HUDEP-2 (cell line): Measurements from ENCODE around the gene RCSD1.
"Not testable (repeated sequence)": the region's sequence is repeated elsewhere in the genome, so short reads cannot be mapped to it uniquely, and the experiment has no call there.

Source experiments
- DNase-seq, 76 experiments: peaks; one replicate each; lab custom pipeline; 2025; ENCODE audit not compliant: unreplicated experiment in 76 of 76; lab: John Stamatoyannopoulos, UW

RCSD1 gene, protein sequence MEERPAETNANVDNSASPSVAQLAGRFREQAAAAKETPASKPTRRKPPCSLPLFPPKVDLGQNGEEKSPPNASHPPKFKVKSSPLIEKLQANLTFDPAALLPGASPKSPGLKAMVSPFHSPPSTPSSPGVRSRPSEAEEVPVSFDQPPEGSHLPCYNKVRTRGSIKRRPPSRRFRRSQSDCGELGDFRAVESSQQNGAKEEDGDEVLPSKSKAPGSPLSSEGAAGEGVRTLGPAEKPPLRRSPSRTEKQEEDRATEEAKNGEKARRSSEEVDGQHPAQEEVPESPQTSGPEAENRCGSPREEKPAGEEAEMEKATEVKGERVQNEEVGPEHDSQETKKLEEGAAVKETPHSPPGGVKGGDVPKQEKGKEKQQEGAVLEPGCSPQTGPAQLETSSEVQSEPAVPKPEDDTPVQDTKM

DNA sequence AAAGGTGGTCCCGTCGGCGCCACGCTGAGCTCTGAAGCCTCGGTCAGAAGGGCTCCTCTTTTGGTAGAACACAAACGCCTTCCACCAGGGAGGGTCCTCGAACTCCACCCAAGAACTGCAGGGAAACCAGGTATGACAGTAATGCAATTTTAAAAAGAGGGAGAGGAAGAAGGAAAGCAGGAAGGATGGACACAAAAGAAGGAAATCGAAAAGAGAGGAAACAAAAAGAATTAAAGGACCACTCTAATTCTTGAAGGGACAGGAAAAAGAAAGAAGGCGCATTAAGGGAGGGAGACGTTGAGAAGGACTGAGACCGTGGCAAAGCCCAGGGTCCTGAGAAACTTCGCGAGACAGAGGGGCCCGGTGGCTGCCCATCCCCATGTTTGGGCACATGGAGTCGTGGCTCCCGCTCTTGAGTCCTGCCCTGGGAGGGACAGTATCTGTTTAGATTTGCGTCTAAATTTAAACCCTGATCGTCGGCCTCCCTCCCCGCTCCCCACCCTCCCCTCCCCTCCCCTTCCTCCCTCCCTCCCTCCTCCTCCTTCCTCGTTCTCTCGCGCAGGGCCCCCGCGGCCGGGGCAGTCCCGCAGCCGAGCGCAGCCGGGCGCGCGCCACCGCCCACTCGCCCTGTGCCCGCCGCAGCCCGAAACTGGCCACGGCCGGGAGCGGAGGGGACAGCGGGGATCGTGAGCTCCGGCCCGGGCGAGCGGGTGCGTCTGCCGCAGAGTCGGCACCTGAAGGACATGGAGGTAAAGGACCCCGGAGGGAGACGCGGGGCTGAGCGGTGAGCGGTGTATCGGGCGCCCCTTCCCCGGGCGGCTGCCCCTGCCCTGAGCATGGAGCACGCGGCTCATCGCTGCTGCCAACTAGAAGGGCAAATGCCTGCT is at the start of gene RCSD1:
RCSD1 (plus strand) TSS at position 552 of the 887 bp plus-strand sequence; CDS start at position 744, 192 bp downstream.
- peak in 67 of 76 experiments; percentile 10 to 74 (median 50) for DNase-seq

DNA sequence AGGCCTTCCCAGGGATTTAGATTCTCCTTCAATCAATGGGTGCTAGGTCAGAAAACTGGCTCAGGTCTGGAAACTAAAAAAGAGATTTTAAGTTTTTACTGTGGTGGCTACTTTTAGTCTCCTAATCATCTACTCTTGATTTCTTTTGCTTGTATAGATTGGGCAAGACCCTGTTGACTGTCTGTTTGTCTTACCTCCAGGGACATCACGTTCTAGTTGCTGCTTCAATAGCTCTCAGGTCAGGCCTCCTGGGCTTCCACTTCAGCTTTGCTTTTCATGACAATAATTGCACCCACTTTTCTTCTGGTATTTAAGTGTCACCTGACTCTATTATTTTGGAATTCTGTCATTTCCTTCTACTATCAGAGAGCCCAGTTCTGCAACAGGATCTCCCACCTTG is 48.0 kb upstream of the RCSD1 start:
- DNase-seq: no peak

DNA sequence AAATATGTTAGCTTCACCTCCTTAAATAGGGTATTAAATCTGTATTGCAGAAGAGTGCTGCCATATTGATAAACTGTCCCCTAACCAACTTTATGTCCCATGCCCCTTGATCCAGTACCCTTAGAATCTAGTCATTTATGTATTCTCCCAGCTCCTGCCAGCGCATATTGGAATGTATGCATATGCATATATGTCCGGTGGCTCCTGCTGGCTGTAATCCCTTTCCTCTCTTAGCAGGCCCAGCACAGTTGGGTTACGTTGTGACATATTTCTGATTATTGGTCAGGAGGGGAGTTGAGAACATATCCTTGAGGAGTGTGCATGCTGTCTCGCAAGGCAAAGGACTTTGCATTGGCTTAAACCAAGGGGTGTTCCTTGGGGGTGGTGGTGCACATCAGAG is 47.3 kb upstream of the RCSD1 start:
- no peak for DNase-seq

DNA sequence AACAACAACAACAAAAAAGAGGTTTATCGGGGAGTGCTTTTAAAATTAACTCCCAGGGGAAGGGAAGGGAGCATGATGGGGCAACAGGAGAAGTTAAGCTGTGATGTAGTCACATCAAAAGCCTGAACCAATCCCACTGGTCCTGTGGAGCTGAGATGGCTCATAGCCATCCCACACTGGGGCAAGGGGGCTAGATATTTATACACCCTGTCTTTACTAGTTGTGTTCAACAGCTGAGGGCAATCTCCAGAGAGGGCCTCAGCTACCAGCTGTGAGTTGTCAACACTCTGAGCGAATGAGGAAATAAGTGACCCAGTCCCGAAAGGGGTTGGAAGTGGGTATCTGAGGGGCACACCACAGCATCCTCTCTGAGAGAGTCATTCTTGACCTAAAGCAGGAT is 45.5 kb upstream of the RCSD1 start:
- no peak for DNase-seq

DNA sequence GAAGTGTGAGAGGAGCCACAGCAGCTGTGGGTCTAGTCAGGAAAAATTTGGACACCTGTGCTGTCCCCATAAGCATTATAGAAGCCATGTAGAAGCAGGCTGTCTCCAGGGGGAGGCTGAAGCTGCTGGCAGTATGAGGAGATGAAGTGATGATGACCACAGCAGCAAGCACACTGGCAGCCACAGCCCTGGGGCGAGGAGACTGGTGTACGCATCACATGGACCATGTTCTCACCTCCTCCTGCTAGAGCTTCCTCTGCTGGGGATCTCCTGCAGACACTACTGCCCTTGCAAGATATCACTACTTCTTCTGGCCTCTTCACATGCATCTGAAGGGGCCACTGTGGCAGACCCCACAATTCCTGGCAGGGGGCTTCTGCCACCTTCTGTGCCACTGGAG is 42.7 kb upstream of the RCSD1 start:
- no peak for DNase-seq

DNA sequence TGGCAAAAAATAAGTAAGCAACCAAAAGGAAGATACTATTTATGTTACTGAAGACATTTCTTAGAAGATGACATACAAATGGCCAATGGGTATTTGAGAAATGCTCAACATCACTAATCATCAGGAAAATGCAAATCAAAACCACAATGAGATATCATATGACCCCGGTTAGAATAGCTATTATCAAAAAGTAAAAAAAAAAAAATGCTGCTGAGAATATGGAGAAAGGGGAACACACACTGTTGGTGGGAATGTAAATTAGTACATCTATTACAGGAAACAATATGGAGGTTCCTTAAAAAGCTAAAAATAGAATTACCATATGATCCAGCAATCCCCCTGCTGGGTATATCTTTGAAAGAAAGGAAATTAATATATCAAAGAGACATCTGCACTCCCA is 42.2 kb upstream of the RCSD1 start:
- DNase-seq: no peak

DNA sequence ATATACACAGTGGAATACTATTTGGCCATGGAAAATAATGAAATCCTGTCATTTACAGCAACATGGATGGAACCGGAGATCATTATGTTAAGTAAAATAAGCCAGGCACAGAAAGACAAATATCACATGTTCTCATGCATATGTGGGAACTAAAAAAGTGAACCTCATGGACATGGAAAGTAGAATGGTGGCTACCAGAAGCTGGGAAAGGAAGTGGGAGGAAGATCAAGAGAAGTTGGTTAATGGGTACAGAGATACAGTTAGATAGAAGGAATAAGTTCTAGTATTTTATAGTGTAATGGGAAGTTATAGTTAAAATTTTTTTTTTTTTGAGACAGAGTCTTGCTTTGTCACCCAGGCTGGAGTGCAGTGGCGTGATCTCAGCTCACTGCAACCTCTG is 41.7 kb upstream of the RCSD1 start:
- no peak for DNase-seq

DNA sequence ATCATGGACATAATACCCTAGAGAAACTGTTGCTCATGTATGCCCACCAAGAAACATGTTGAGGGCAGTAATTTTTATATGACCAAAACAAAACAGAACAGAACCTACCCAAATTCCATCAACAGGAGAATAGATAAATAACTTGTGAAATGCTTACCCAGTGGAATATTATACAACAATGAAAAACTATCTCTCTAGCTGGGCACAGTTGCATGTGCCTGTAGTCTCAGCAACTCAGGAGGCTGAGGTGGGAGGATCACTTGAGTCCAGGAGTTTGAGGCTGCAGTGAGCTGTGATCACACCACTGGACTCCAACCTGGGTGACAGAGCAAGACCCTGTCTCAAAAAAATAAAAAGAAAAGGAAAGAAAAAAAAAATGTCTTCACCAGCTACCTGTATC is 37.6 kb upstream of the RCSD1 start:
- no peak for DNase-seq

DNA sequence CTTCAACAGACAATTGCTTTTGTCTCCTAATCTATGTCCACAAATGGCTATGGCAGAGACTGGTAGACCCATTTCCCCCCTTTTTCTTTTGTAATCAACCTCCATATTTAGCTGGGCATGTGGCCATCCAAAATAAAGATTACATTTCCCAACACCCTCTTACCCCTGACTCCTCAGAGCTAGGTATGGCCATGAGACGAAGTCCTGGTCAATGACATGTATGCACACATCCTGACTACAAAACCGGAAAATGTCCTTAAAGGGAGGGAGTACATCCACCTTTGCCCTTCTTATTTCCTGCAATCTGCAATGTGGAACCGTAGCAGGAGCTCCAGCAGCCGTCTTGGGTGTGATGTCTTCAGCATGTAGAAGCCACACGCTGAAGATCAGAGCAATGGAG is 36.2 kb upstream of the RCSD1 start:
- no peak for DNase-seq

DNA sequence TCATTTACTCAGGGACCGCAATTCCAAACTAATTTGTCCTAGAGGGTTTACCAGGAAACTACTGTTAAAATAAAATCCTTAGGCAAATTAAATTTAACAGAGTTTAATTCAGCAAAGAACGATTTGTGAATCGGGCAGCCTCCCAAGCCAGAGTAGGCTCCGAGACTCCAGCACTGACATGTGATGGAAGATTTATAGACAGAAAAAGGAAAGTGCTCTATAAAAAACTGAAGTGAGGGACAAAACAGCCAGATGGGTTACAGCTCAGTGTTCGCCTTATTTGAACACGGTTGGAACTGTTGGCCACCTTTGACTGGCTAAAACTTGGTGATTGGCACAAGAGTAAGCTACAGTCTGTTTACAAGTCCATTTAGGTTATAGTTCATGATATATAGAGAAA is 35.2 kb upstream of the RCSD1 start:
- DNase-seq: no peak

DNA sequence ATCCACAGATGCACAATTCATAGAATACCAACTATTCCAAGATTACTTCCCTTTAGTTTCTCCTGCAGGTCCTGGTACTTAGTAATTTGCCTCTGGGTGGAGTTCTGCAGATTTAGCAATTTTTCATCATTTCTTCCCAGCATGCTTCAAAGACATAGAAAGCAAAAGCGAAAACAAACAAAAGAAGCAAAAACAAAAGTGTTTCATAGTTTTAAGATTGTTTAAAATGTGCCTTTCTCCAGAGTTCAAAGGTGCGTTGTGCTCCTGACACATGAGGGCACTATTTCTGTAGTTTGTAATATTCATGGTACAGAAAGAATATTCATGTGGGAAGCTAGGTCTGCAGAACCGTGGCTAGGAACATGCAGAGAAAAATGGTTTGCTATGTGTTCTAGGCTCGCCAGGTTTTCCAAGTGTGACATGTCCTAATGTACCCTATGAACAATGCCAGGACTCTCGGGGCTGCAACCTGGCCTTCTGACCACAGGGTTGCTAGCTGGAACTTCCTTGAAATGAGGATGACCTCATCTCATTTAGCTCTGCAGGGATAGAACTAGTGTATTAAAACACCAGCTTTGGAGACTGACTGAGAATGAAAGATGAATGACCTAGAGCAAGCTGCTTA is 30.0 kb upstream of the RCSD1 start:
- peak in 30 of 76 experiments; percentile 2 to 48 (median 24) for DNase-seq

DNA sequence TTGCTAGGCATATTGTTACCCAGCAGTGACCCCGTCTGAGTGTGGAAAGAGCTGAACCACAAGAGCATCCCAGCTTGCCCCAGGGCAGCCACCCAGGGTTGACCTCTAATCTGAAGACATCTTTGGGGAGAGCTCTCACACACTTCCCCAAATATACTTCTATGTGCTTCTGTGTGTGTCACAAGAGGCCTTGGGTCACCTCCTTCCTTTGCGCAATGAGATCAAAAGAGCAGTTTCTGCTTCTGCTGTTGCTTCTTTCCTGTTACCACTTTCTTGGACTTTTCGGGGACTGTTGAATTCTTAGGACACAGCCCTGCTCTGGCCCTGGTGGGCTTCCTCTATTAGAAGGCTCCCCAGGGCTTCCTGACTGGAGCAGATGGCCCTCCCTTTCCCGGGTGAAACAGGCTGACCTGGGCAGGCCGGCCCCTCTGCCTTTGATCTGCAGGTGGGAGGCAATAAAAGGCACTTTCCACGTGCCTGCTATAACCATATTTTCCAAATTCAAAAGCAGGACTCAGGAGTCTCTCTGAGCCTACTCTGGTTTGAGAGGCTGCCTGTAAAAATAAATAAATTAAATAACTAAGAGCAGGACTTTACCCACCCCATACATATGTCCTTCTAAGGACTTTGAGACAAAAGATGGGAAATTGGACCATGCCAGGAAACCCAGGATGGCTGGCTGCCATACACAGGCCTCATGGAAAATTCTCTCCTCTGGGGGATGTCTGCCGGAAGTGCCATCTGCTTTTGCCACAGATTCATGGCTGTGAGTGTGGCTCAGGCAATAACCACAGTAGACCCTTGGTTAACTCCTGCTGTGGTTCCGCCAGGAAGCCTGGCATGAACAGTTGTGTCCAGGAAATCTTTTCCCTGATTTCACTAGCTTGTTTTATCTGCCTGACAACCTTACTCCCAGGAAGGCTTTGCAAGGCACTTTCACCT is 28.3 kb upstream of the RCSD1 start:
- DNase-seq: peak in 2 of 76 experiments; percentile 6 to 14

DNA sequence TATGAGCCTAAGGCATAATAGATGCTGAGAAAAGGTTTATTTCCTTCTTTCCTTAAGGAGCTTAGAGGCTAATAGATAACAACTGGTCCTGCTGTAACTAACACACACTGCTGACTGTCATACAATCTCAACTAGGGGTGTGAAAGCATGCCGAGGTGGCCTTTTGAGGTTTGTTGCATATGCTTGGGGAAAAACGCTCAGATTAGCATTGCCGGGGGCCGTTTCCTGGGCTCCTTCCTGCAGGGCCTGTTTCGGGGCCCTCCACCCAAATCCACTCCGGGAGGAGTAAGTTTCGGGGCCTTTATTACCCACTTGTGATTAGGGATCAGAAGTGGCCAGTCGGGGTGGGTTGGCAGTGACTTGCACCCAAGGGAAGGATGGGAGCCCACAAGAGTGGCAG is 27.2 kb upstream of the RCSD1 start:
- DNase-seq: no peak

DNA sequence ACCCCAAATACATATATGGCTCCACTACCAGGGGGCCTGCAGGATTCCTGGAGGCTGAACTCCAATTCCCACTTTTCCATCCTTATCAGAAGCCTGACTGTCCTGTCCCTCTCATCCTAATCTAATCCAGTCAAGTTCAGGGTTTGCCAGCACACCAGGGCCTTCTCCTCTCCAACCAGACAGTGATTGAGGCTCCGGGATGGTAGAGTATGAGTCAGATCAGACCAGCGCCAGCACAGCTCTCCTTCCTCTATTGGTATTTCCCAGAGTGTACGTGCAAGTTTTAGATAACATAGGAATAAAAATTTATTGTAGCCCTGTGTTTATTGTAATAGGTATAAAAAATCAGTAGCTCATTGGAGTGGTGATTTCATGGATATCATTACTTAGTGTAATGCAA is 24.5 kb upstream of the RCSD1 start:
- DNase-seq: no peak

DNA sequence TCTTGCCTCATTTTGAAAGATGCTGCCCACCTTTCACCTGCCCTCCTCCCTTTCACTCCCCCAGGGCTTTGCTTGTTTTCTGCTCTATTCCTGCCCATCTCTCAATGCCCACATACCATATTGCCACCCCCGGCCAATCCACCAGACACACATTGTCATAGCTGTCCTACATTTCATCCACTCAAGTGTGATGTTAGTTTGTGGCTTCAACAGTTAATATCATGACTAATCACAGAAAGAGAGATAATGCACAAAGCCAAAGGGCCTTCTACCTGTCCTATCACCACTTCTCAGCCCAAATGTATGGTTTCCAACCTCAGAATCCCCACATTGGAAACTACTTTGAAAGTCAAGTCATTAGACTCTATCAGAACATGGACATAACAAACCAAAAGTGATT is 18.0 kb upstream of the RCSD1 start:
- no peak for DNase-seq

DNA sequence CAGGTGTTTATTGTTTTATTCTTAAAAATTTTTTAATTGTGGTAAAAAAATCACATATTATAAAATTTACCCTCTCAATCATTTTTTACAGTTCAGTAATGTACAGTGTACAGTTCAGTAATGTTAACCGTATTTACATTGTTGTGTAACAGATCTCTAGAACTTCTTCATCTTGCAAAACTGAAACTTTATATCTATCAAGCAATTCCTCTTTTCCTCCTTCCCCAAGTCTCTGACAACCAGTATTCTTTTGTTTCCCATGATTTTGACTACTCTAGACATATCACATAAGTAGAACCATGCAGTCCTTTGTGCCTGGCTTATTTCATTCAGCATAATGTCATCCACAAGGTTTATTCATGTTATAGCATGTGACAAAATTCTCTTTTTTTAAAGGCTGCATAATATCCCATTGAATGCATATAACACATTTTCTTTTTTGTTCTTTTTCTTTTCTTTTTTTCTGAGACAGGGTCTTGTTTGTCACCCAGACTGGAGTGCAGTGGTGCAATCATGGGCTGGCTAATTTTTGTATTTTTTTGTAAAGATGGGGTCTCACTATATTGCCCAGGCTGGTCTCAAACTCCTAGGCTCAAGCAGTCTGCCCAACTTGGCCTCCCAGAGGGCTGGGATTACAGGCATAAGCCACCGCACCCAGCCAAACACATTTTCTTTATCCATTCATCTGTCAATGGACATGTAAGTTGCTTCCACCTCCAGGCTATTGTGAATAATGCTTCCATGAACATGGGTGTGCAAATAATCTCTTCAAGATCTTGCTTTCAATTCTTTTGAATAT is 17.2 kb upstream of the RCSD1 start:
- no peak for DNase-seq

DNA sequence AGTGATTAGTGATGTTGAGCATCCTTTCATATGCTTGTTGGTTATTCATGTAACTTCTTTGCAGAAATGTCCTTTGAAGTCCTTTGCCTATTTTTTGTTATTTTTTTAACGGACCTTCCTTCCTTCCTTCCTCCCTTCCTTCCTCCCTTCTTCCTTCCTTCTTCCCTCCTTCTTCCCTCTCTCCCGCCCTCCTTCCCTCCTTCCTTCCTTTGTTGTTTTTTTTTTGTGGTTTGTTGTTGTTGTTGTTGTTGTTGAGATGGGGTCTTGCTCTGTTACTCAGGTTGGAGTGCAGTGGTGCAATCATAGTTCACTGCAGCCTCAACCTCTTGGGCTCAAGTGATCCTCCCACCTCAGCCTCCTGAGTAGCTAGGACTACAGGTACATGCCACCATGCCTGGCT is 16.0 kb upstream of the RCSD1 start:
- DNase-seq: not testable (repeated sequence)

DNA sequence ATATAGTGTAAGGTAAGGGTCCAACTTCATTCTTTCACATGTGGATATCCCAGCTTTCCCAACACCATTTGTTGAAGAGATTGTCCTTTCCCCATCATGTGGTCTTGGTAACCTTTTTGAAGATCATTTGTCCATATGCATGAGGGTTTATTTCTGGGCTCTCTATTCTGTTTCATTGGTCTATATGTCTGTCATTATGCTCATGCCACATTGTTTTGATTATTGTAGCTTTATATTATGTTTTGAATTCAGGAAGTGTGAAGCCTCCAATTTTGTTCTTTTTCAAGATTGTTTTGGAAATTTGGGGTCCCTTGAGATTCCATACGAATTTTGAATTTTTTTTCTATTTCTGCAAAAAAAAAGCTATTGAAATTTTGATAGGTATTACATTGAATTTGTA is 15.2 kb upstream of the RCSD1 start:
- DNase-seq: no peak

DNA sequence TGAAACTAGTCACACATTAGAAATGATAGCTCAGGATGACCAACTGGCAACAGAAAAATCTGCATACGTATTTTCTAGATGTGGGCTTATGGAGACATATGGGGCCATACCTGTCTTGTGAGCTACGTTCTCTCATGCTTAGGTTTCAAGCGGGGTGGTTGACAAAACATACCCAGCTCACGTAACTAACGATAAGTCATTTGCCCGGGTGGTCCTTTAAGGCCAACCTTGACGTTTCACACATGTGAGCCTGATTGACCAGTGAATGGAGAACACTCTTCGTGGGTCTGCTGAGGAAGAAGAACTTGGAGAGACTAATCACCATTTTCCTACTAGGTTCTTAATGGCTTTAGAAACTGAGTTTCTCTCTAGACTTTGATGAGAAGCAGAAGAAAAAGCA is 13.5 kb upstream of the RCSD1 start:
- DNase-seq: no peak
